ENCODE results near the gene TGM2. TPM values are rescaled to one million over a fixed set of nuclear protein-coding genes. Genes with fewer than 3 reads are reported as not detected.

The TGM2 gene
- total and polyA plus RNA-seq, 10 donors = 9.3 to 167 (median 69.8) TPM

GRCh38 chr20:38111366-38112232 lies 53.5 kb downstream of the TGM2 start:
- no peaks in the 10 kb centered on the region for H3K36me3 ChIP-seq
- H3K4me3 ChIP-seq = no peak overlapping the region
- TF ChIP-seq POLR2A (IDR thresholded peaks at IDR 0.05) (no peak), POLR2AphosphoS5 (IDR thresholded peaks at IDR 0.05) (no peak)
- TF ChIP-seq, protein P1, sequence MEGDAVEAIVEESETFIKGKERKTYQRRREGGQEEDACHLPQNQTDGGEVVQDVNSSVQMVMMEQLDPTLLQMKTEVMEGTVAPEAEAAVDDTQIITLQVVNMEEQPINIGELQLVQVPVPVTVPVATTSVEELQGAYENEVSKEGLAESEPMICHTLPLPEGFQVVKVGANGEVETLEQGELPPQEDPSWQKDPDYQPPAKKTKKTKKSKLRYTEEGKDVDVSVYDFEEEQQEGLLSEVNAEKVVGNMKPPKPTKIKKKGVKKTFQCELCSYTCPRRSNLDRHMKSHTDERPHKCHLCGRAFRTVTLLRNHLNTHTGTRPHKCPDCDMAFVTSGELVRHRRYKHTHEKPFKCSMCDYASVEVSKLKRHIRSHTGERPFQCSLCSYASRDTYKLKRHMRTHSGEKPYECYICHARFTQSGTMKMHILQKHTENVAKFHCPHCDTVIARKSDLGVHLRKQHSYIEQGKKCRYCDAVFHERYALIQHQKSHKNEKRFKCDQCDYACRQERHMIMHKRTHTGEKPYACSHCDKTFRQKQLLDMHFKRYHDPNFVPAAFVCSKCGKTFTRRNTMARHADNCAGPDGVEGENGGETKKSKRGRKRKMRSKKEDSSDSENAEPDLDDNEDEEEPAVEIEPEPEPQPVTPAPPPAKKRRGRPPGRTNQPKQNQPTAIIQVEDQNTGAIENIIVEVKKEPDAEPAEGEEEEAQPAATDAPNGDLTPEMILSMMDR (IDR thresholded peaks at IDR 0.05 in 8 of 11, conservative IDR thresholded peaks at IDR 0.05 in 3 of 11) = no peak
- no peaks in the 10 kb centered on the region for H3K9me3 ChIP-seq
- H3K27ac ChIP-seq = peak overlapping the region in 5 of 8 donors; percentile 5 to 71 (median 66)
- intact Hi-C loops (cut with DNase I; ENCODE audit: low total_unique reads) = no loop called here
- WGBS, 5 donors = 76 to 85% (median 80%) methylated on average over 8 of the region's 8 CpGs
- H3K4me1 ChIP-seq = peaks cover 0 to 36% (median 9%) of the 10 kb centered on the region in 6 donors
- no peaks in the 10 kb centered on the region for H3K27me3 ChIP-seq (replicated peaks in 1 of 7)
- DNase-seq = no peak

GRCh38 chr20:38110525-38111178 lies 54.4 kb downstream of the TGM2 start:
- TF ChIP-seq, protein P1 (IDR thresholded peaks at IDR 0.05 in 8 of 11, conservative IDR thresholded peaks at IDR 0.05 in 3 of 11) = no peak
- TF ChIP-seq POLR2A (IDR thresholded peaks at IDR 0.05) (no peak), POLR2AphosphoS5 (IDR thresholded peaks at IDR 0.05) (no peak)
- Histone ChIP-seq H3K27ac (peak overlapping the region in 7 of 8 donors; percentile 5 to 71 (median 53)), H3K27me3 (replicated peaks in 1 of 7) (no peaks in the 10 kb centered on the region), H3K4me3 (no peak overlapping the region), H3K4me1 (peaks cover 0 to 36% (median 9%) of the 10 kb centered on the region in 6 donors), H3K36me3 (no peaks in the 10 kb centered on the region), H3K9me3 (no peaks in the 10 kb centered on the region)
- intact Hi-C loops (cut with DNase I; ENCODE audit: low total_unique reads) = no loop called here
- WGBS, 5 donors = 89 to 94% (median 94%) methylated on average over 8 of the region's 8 CpGs
- no peak for DNase-seq

DNA sequence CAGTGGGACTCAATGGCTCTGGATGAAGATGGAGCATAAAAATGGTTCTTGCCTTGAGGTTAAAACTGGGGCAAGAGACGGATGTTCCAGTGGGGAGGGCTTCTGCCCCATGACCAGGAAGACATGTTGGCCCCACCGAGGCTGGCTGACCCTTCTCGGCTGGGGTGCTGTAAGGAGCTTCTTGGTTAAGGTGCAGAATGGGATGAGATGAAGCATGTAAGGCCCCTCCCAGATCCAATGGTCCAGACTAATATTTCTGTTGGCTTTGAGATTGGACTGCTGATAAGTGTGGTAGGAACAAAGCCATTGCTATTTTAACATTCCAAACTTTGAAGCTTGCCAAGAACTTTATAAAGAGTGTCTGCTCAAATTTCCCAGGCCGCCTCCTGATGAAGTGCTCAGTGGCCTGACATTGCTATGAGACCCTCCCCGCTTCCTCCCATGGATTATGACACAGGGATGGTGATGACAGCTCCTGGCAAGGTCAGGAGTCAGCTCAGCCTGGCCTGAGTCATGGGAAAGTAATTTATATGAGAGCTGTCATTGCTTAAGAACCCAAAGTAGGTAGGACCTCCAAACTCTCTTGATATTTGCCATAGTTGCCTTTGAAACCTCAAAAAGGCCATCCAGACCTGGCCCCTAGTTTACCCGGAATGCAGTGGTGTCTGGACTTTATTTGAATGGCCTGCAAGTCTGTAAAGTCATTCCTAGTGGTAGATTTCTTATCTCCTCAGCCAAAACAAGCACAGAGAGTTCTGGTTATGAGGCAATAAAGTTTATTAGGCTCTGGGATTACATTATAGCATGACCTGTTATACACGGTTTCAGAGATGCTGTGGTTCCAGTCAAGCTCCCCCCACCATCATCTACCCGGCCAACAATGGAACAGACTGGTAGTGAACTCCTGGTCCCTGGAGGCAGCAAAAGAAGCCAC lies 55.2 kb downstream of the TGM2 start:
- peaks cover 0 to 36% (median 9%) of the 10 kb centered on the region in 6 donors for H3K4me1 ChIP-seq
- H3K9me3 ChIP-seq = no peaks in the 10 kb centered on the region
- no peaks in the 10 kb centered on the region for H3K36me3 ChIP-seq
- peak overlapping the region in 7 of 8 donors; percentile 5 to 71 (median 53) for H3K27ac ChIP-seq
- TF ChIP-seq POLR2A (IDR thresholded peaks at IDR 0.05) (no peak), POLR2AphosphoS5 (IDR thresholded peaks at IDR 0.05) (peak in 1 of 3 donors; percentile 48)
- TF ChIP-seq, protein P1 (IDR thresholded peaks at IDR 0.05 in 8 of 11, conservative IDR thresholded peaks at IDR 0.05 in 3 of 11) = no peak
- no peak overlapping the region for H3K4me3 ChIP-seq
- WGBS, 5 donors = 68 to 82% (median 79%) methylated on average over 8 of the region's 8 CpGs
- no peak for DNase-seq
- intact Hi-C loops (cut with DNase I; ENCODE audit: low total_unique reads) = no loop called here
- H3K27me3 ChIP-seq (replicated peaks in 1 of 7) = no peaks in the 10 kb centered on the region

Data from spleen (tissue), 11 donors.